ENCODE measurements around the gene PTPRK. TPM values are rescaled to one million over a fixed set of nuclear protein-coding genes. Genes with fewer than 3 reads are reported as not detected.

Gene PTPRK
- total and polyA plus RNA-seq, 2 of the 8 experiments (the other 6 are each of a cell fraction or from before 2014, with no cell fraction given): 11.4 to 47.3 TPM

DNA sequence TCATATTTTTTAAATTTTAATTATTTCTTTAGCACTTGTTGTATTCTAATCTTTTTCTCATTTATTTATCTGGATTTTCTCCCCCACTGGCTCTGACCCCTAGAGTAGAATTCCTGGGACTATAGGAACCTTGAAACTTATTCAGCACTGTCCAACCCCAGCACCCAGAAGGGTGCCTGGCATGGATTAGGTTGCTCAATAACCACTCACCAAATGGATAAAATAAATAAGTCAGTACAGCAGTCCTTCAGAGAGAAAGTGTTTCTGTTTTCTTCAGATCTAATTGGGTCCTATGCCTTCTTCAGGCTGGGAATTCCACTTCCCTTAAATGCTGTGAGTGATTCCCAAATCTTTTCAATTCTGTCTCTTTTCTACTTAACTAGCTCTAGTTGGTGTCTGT is 206.2 kb downstream of the PTPRK start:
- Histone ChIP-seq H3K36me3 (ENCODE audit: control insufficient read depth in 2 of 4, insufficient read depth in 4 of 4, low read length in 3 of 4) (no peaks in the 10 kb centered on the region), H4K91ac (replicated peaks; ENCODE audit: insufficient read length, low read length) (no peak overlapping the region), H3K18ac (ENCODE audit: extremely low read depth, low read length) (no peak overlapping the region), H3K23me2 (ENCODE audit: low read depth, low read length) (no peaks in the 10 kb centered on the region), H3K23ac (ENCODE audit: insufficient read length) (no peak overlapping the region), H3K4me3 (ENCODE audit: extremely low read depth in 1 of 4, insufficient read depth in 2 of 4, low read depth in 3 of 4, low read length in 4 of 4) (no peak overlapping the region), H3K27ac (ENCODE audit: low read depth, low read length) (no peak overlapping the region), H4K20me1 (replicated peaks in 1 of 2; ENCODE audit: control insufficient read depth in 1 of 2, insufficient read depth in 2 of 2, low read length in 2 of 2) (no peaks in the 10 kb centered on the region), H3K56ac (replicated peaks; ENCODE audit: insufficient read length, low read depth, low read length) (no peak overlapping the region), H3K79me2 (ENCODE audit: control insufficient read depth in 1 of 2, insufficient read depth in 2 of 2, low read length in 2 of 2) (peaks cover 0 to 25% of the 10 kb centered on the region in 2 experiments; a peak in 3 of 4 replicates), H3K9me3 (ENCODE audit: insufficient read depth in 2 of 2, low read depth in 1 of 2, low read length in 1 of 2) (no peaks in the 10 kb centered on the region), H2AFZ (ENCODE audit: low read length) (no peak overlapping the region), H2BK120ac (replicated peaks; ENCODE audit: low read depth, low read length) (no peak overlapping the region), H3K9ac (replicated peaks in 1 of 4; ENCODE audit: extremely low read depth in 1 of 4, low read depth in 3 of 4, low read length in 3 of 4) (no peak overlapping the region), H2AK5ac (ENCODE audit: low read depth, low read length) (no peak overlapping the region), H3K4me2 (ENCODE audit: insufficient read depth in 1 of 2, low read depth in 2 of 2, low read length in 2 of 2) (no peak overlapping the region), H2BK20ac (ENCODE audit: low read length) (no peak overlapping the region), H3K4ac (replicated peaks; ENCODE audit: insufficient read length, low read depth, low read length) (no peak overlapping the region), H2BK12ac (ENCODE audit: low read depth, low read length) (no peak overlapping the region), H3K79me1 (ENCODE audit: low read depth, low read length) (0 out of 2 replicates have a peak, but pooled peaks cover 2% of the 10 kb centered on the region), H2BK5ac (ENCODE audit: low read depth, low read length) (no peak overlapping the region; the same call in 1 of the 2 replicates), H3K14ac (ENCODE audit: insufficient read length) (no peak overlapping the region), H2BK15ac (ENCODE audit: low read length) (no peak overlapping the region), H3K27me3 (replicated peaks in 1 of 4; ENCODE audit: control insufficient read depth in 3 of 4, extremely low read depth in 1 of 4, insufficient read depth in 3 of 4, low read length in 3 of 4) (no peaks in the 10 kb centered on the region), H4K5ac (ENCODE audit: insufficient read length, low read depth, low read length) (no peak overlapping the region), H4K8ac (ENCODE audit: extremely low read depth, insufficient read depth, low read length) (no peak overlapping the region), H3K4me1 (replicated peaks in 1 of 4; ENCODE audit: control insufficient read depth in 3 of 4, insufficient read depth in 4 of 4, low read length in 3 of 4) (peaks cover 0 to 16% (median 3%) of the 10 kb centered on the region in 4 experiments; a peak in 3 of 7 replicates)
- FAIRE-seq (no peak), DNase-seq (ENCODE audit: low read depth in 1 of 2, low spot score in 2 of 2) (no peak)
- POLR2A ChIA-PET (ENCODE audit: partially characterized antibody): no interaction called here
- CTCF ChIA-PET (ENCODE audit: partially characterized antibody): interaction anchor here (0.6 kb wide), 2 partner anchors 625 to 1584 kb away, joined by 3 read pairs; no protein-coding TSS in a partner anchor
- TF ChIP-seq BCL11A (IDR thresholded peaks at IDR 0.05; ENCODE audit: low read depth in 2 of 2, low read length in 2 of 2) (no peak), SP2 (IDR thresholded peaks at IDR 0.05; ENCODE audit: low read length) (no peak), CREB1 (IDR thresholded peaks at IDR 0.05) (no peak), E2F6 (IDR thresholded peaks at IDR 0.05) (no peak), MAX (IDR thresholded peaks at IDR 0.05) (no peak), EZH2 (IDR thresholded peaks at IDR 0.05; ENCODE audit: low read depth, low read length, severe bottlenecking) (no peak), KDM1A (IDR thresholded peaks at IDR 0.05; ENCODE audit: borderline replicate concordance, low read length) (no peak), GTF2F1 (IDR thresholded peaks at IDR 0.05; ENCODE audit: borderline replicate concordance, low read depth, low read length) (no peak), CBX5 (IDR thresholded peaks at IDR 0.05; ENCODE audit: low read depth, low read length) (no peak), HDAC6 (IDR thresholded peaks at IDR 0.05; ENCODE audit: low read depth, low read length) (no peak), MAFK (IDR thresholded peaks at IDR 0.05; ENCODE audit: low read depth, low read length) (no peak), RBBP5 (IDR thresholded peaks at IDR 0.05; ENCODE audit: borderline replicate concordance, low read depth, low read length) (no peak), TAF7 (optimal IDR thresholded peaks at IDR 0.05; ENCODE audit: borderline replicate concordance, low read depth, low read length) (no peak), CTBP2 (IDR thresholded peaks at IDR 0.05; ENCODE audit: borderline replicate concordance, insufficient read depth, insufficient read length, low read length) (no peak), SP1 (IDR thresholded peaks at IDR 0.05; ENCODE audit: low read depth, low read length) (no peak)
